ENCODE results near the gene POU3F3.

Gene POU3F3

GRCh38 chr2:104853534-104854497 is at the start of gene POU3F3:
Gene POU3F3, plus strand, starts transcription at chr2:104854115. Its CDS starts 1,396 bp downstream, at chr2:104855511.
- no peak for DNase-seq (ENCODE audit: low read depth in 3 of 3)

GRCh38 chr2:104804148-104804890 is 49.6 kb upstream of the POU3F3 start:
- no peak for DNase-seq (ENCODE audit: low read depth in 3 of 3)

- no peak for DNase-seq (ENCODE audit: low read depth in 3 of 3)
Observed at GRCh38 chr2:104812286-104812685, 41.6 kb upstream of the POU3F3 start.

GRCh38 chr2:104816143-104816542 is 37.8 kb upstream of the POU3F3 start:
- no peak for DNase-seq (ENCODE audit: low read depth in 3 of 3)

GRCh38 chr2:104818264-104818663 is 35.7 kb upstream of the POU3F3 start:
- DNase-seq (ENCODE audit: low read depth in 3 of 3), result no peak

GRCh38 chr2:104820126-104820525 is 33.8 kb upstream of the POU3F3 start:
- DNase-seq (ENCODE audit: low read depth in 3 of 3), result no peak

GRCh38 chr2:104825124-104825865 is 28.6 kb upstream of the POU3F3 start:
- DNase-seq (ENCODE audit: low read depth in 3 of 3), result no peak

- DNase-seq (ENCODE audit: low read depth in 3 of 3), result no peak
Observed at GRCh38 chr2:104826016-104826415, 27.9 kb upstream of the POU3F3 start.

- DNase-seq (ENCODE audit: low read depth in 3 of 3), result no peak
Observed at GRCh38 chr2:104831742-104832141, 22.2 kb upstream of the POU3F3 start.

GRCh38 chr2:104834431-104835153 is 19.3 kb upstream of the POU3F3 start:
- DNase-seq (ENCODE audit: low read depth in 3 of 3), result no peak

- DNase-seq (ENCODE audit: low read depth in 3 of 3), result no peak
Observed at GRCh38 chr2:104836265-104836664, 17.6 kb upstream of the POU3F3 start.

GRCh38 chr2:104836841-104837240 is 17.1 kb upstream of the POU3F3 start:
- DNase-seq (ENCODE audit: low read depth in 3 of 3), result no peak

- DNase-seq (ENCODE audit: low read depth in 3 of 3), result no peak
Observed at GRCh38 chr2:104840156-104840555, 13.8 kb upstream of the POU3F3 start.

GRCh38 chr2:104840893-104841585 is 12.9 kb upstream of the POU3F3 start:
- no peak for DNase-seq (ENCODE audit: low read depth in 3 of 3)

- no peak for DNase-seq (ENCODE audit: low read depth in 3 of 3)
Observed at GRCh38 chr2:104841744-104842143, 12.2 kb upstream of the POU3F3 start.

- DNase-seq (ENCODE audit: low read depth in 3 of 3), result no peak
Observed at GRCh38 chr2:104844807-104845551, 8.9 kb upstream of the POU3F3 start.

- no peak for DNase-seq (ENCODE audit: low read depth in 3 of 3)
Observed at GRCh38 chr2:104845552-104845931, 8.4 kb upstream of the POU3F3 start.

- no peak for DNase-seq (ENCODE audit: low read depth in 3 of 3)
Observed at GRCh38 chr2:104845946-104846785, 7.7 kb upstream of the POU3F3 start.
